Uterus (tissue), 2 donors: Measurements from ENCODE around the gene SLC16A6.

ENCODE experiments used
- CTCF ChIP-seq, 4 experiments: fragments of 200-600 bp in 2 of 4; fragments of 450-650 bp in 2 of 4; sonication (generic) in 2 of 4; IDR thresholded peaks; one replicate each; pipeline ENCODE4 v1.5.1; 2016 to 2019; ENCODE audit warnings: antibody characterized with exemption in 4 of 4, mild to moderate bottlenecking in 2 of 4, moderate library complexity in 1 of 4
- POLR2A ChIP-seq, 2 donors: fragments of 450-650 bp; IDR thresholded peaks; one replicate each; pipeline ENCODE4 v1.6.1; 2016; ENCODE audit warnings: antibody characterized with exemption in 2 of 2, mild to moderate bottlenecking in 1 of 2, moderate library complexity in 1 of 2

DNA sequence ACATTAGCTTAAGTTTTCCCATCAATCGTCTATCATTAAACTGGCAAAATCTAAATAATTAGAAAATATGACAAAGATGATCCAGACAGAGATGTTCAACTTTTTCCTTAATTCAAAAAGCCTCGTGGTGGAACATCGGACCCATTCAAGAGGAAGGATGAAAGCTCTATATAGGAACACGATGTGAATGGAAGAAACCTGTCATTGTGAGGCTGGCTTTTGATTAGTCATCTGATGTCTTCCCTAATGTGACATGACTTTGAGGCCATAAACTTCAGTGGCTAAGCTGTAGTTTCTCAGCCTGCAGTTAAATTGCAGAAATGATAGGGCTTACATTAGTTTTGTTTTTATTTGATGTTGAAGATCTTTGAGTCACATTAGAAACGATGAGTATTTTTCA, 42.0 kb downstream of the SLC16A6 start:
- TF ChIP-seq CTCF (IDR thresholded peaks at IDR 0.05) (no peak), POLR2A (IDR thresholded peaks at IDR 0.05) (no peak)
